GM12878 (cell line): ENCODE results near the gene AJM1. TPM values are rescaled to one million over a fixed set of nuclear protein-coding genes. Genes with fewer than 3 reads are reported as not detected.
A peak's percentile ranks its signal among the peaks of the same experiment; 100 is the strongest.

Source experiments
- BHLHE40 ChIP-seq, 2 experiments: fragments of 450-650 bp in 1 of 2; IDR thresholded peaks; 2 replicates each; pipeline ENCODE4 v1.6.1; 2011 to 2017; ENCODE audit warnings: low read depth in 2 of 2, borderline replicate concordance in 1 of 2, improper control_type of control experiment in 1 of 2, low read length in 1 of 2, mild to moderate bottlenecking in 1 of 2
- CHD1 ChIP-seq: IDR thresholded peaks from 2 replicates; pipeline ENCODE4 v1.6.1; 2012; ENCODE audit warnings: low read depth, low read length, improper control_type of control experiment
- CREB1 ChIP-seq: IDR thresholded peaks from 2 replicates; pipeline ENCODE4 v1.6.1; 2012; ENCODE audit warnings: low read depth, mild to moderate bottlenecking, inconsistent platforms
- MYB ChIP-seq: fragments of 150-350 bp; IDR thresholded peaks from 2 replicates; pipeline ENCODE4 v1.6.1; 2014; ENCODE audit warnings: mild to moderate bottlenecking, low read depth, low read length, borderline replicate concordance
- polyA plus RNA-seq, 11 experiments: library from polyadenylated mRNA; depleted of rRNA in 4 of 11; unstranded in 6 of 11; stranded (reverse) in 5 of 11; fragments of >200 nt; fragmentation: Nextera tagmentation in 4 of 11; fragmentation: Illumina TruSeq in 1 of 11; extraction: Ambion mirVana in 4 of 11; extraction: Trizol in 1 of 11; gene quantifications; 1 replicate in 1 of 11; 2 replicates in 10 of 11; pipeline versions ENCODE4 v1.2.1 to v1.2.3, GENCODE V29; 2011 to 2016; ENCODE audit warnings: inconsistent platforms in 2 of 11, missing spikeins in 2 of 11, low read depth in 1 of 11
- total RNA-seq, 4 experiments: library from RNA; depleted of rRNA in 3 of 4; stranded (reverse); fragments of >200 nt in 3 of 4; fragmentation: Illumina TruSeq in 1 of 4; extraction: Trizol in 1 of 4; gene quantifications; 2 replicates each; pipeline versions ENCODE4 v1.2.1 to v1.2.3, GENCODE V29; 2013 to 2021
- TF ChIP-seq, protein P1 (sequence below): IDR thresholded peaks from 2 replicates; pipeline ENCODE4 v1.6.1; 2011; ENCODE audit warnings: borderline replicate concordance, low read depth, mild to moderate bottlenecking, moderate library complexity, mixed read lengths, low read length; ENCODE audit not compliant: insufficient read depth; ENCODE audit errors: extremely low read length
- TF ChIP-seq, protein P2 (sequence below): IDR thresholded peaks from 2 replicates; pipeline ENCODE4 v1.6.1; 2012; ENCODE audit warnings: low read length, inconsistent platforms
- TF ChIP-seq, protein P3 (sequence below): IDR thresholded peaks from 2 replicates; pipeline ENCODE4 v1.6.1; 2012; ENCODE audit warnings: mild to moderate bottlenecking, low read depth, low read length

Gene AJM1
- total and polyA plus RNA-seq, 10 of the 15 experiments (the other 5 are each of a cell fraction or from before 2014, with no cell fraction given) = 0.06 to 2.5 (median 1.0) TPM; not detected in 2

- TF ChIP-seq, protein P1, sequence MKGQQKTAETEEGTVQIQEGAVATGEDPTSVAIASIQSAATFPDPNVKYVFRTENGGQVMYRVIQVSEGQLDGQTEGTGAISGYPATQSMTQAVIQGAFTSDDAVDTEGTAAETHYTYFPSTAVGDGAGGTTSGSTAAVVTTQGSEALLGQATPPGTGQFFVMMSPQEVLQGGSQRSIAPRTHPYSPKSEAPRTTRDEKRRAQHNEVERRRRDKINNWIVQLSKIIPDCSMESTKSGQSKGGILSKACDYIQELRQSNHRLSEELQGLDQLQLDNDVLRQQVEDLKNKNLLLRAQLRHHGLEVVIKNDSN = no peak
- no peak for TF ChIP-seq CREB1
- TF ChIP-seq CHD1 = no peak
- TF ChIP-seq MYB = no peak
- peak; percentile 63 to 94; a peak in 3 of 4 replicates for TF ChIP-seq BHLHE40 (IDR thresholded peaks at IDR 0.05; ENCODE audit: borderline replicate concordance in 1 of 2, low read depth in 2 of 2, low read length in 1 of 2)
- TF ChIP-seq, protein P2, sequence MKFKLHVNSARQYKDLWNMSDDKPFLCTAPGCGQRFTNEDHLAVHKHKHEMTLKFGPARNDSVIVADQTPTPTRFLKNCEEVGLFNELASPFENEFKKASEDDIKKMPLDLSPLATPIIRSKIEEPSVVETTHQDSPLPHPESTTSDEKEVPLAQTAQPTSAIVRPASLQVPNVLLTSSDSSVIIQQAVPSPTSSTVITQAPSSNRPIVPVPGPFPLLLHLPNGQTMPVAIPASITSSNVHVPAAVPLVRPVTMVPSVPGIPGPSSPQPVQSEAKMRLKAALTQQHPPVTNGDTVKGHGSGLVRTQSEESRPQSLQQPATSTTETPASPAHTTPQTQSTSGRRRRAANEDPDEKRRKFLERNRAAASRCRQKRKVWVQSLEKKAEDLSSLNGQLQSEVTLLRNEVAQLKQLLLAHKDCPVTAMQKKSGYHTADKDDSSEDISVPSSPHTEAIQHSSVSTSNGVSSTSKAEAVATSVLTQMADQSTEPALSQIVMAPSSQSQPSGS = no peak
- TF ChIP-seq, protein P3, sequence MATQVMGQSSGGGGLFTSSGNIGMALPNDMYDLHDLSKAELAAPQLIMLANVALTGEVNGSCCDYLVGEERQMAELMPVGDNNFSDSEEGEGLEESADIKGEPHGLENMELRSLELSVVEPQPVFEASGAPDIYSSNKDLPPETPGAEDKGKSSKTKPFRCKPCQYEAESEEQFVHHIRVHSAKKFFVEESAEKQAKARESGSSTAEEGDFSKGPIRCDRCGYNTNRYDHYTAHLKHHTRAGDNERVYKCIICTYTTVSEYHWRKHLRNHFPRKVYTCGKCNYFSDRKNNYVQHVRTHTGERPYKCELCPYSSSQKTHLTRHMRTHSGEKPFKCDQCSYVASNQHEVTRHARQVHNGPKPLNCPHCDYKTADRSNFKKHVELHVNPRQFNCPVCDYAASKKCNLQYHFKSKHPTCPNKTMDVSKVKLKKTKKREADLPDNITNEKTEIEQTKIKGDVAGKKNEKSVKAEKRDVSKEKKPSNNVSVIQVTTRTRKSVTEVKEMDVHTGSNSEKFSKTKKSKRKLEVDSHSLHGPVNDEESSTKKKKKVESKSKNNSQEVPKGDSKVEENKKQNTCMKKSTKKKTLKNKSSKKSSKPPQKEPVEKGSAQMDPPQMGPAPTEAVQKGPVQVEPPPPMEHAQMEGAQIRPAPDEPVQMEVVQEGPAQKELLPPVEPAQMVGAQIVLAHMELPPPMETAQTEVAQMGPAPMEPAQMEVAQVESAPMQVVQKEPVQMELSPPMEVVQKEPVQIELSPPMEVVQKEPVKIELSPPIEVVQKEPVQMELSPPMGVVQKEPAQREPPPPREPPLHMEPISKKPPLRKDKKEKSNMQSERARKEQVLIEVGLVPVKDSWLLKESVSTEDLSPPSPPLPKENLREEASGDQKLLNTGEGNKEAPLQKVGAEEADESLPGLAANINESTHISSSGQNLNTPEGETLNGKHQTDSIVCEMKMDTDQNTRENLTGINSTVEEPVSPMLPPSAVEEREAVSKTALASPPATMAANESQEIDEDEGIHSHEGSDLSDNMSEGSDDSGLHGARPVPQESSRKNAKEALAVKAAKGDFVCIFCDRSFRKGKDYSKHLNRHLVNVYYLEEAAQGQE = no peak
Measured at GRCh38 chr9:136885950-136886578, 43.8 kb downstream of the AJM1 start, which contains the start of gene TRAF2 (continued).
